OCI-LY1 (cell line): ENCODE results near the gene EVA1C.
"Not testable (repeated sequence)": the region's sequence is repeated elsewhere in the genome, so short reads cannot be mapped to it uniquely, and the experiment has no call there.

Experiments used
- H2AFZ ChIP-seq: fragments of 200-600 bp; sonication (generic), shearing (Covaris generic); 2 replicates; pipeline ENCODE4 v1.6.0; 2014; ENCODE audit warnings: antibody characterized with exemption, mild to moderate bottlenecking, low read length
- H3F3A ChIP-seq: fragments of 200-600 bp; sonication (generic), shearing (Covaris generic); 2 replicates; pipeline ENCODE4 v1.6.0; 2014; ENCODE audit warnings: mild to moderate bottlenecking, antibody characterized with exemption, low read length, moderate library complexity; ENCODE audit not compliant: insufficient read depth
- H3K27ac ChIP-seq: fragments of 200-600 bp; sonication (generic); 2 replicates; pipeline ENCODE4 v1.5.1; 2014; ENCODE audit warnings: low read length, mixed run types, mild to moderate bottlenecking, low read depth; ENCODE audit not compliant: poor library complexity, severe bottlenecking
- H3K27me3 ChIP-seq: fragments of 200-600 bp; sonication (generic); 2 replicates; pipeline ENCODE4 v1.6.0; 2014; ENCODE audit warnings: antibody characterized with exemption, mild to moderate bottlenecking, low read length, moderate library complexity; ENCODE audit not compliant: insufficient read depth
- H3K36me3 ChIP-seq: fragments of 200-600 bp; sonication (generic); 2 replicates; pipeline ENCODE4 v1.6.1; 2014; ENCODE audit warnings: mild to moderate bottlenecking, antibody characterized with exemption, low read length, moderate library complexity, mixed read lengths; ENCODE audit not compliant: insufficient read depth
- H3K4me1 ChIP-seq: fragments of 200-600 bp; sonication (generic); 2 replicates; pipeline ENCODE4 v1.5.1; 2014; ENCODE audit warnings: mild to moderate bottlenecking, low read length, moderate library complexity; ENCODE audit not compliant: insufficient read depth, severe bottlenecking
- H3K4me2 ChIP-seq: fragments of 200-600 bp; sonication (generic), shearing (Covaris generic); 2 replicates; pipeline ENCODE4 v1.6.1; 2014; ENCODE audit warnings: low read length
- H3K4me3 ChIP-seq: fragments of 200-600 bp; sonication (generic); 2 replicates; pipeline ENCODE4 v1.5.1; 2014; ENCODE audit warnings: low read length, low read depth, mild to moderate bottlenecking, mixed read lengths; ENCODE audit not compliant: poor library complexity, severe bottlenecking
- H3K79me2 ChIP-seq: fragments of 200-600 bp; shearing (Covaris generic); 2 replicates; pipeline ENCODE4 v1.6.1; 2016; ENCODE audit warnings: mixed run types, low read length, mixed read lengths; ENCODE audit not compliant: insufficient read depth
- H3K9ac ChIP-seq: fragments of 200-600 bp; sonication (generic), shearing (Covaris generic); 2 replicates; pipeline ENCODE4 v1.6.1; 2014; ENCODE audit warnings: mild to moderate bottlenecking, low read length, mixed read lengths
- H3K9me2 ChIP-seq: fragments of 200-600 bp; sonication (generic), shearing (Covaris generic); 2 replicates; pipeline ENCODE4 v1.6.1; 2014; ENCODE audit warnings: low read depth, mild to moderate bottlenecking, low read length, mixed read lengths
- H3K9me3 ChIP-seq: fragments of 200-600 bp; shearing (Covaris generic); 2 replicates; pipeline ENCODE4 v1.6.1; 2014; ENCODE audit warnings: low read length, mixed read lengths
- H4K20me1 ChIP-seq: fragments of 200-600 bp; sonication (generic), shearing (Covaris generic); 2 replicates; pipeline ENCODE4 v1.6.0; 2016; ENCODE audit warnings: mild to moderate bottlenecking, low read length; ENCODE audit not compliant: insufficient read depth
- EZH2 ChIP-seq: fragments of 200-600 bp; sonication (generic), shearing (Covaris generic); IDR thresholded peaks from 2 replicates; pipeline ENCODE4 v1.8.0; 2017; ENCODE audit warnings: borderline replicate concordance, mixed run types, mild to moderate bottlenecking, antibody characterized with exemption, low read length, moderate library complexity, mixed read lengths
- TF ChIP-seq, protein P1 (sequence below): fragments of 200-600 bp; sonication (generic), shearing (Covaris generic); IDR thresholded peaks from 2 replicates; pipeline ENCODE4 v1.5.1; 2017; ENCODE audit warnings: mild to moderate bottlenecking, antibody characterized with exemption, low read length, moderate library complexity, mixed read lengths

The EVA1C gene

DNA sequence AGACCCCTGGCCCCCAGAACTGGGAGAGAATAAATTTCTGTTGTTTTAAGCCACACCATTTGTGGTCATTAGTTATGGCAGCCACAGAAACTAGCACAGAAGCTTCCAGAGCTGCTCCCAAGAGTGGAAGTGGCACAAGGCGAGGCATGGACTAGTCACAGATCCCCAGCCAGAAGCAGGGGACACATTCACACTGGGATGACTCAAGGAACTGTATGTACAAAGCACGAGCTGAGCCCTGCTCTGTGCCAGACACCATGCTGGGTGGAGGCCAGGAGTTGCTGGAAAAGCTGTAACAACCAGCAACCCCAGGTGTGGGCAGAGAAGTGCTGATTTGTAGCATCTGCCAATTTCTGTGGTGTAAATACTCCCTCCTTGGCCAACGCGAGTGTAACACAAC lies 117.2 kb downstream of the EVA1C start:
- no peak for TF ChIP-seq EZH2
- TF ChIP-seq, protein P1, sequence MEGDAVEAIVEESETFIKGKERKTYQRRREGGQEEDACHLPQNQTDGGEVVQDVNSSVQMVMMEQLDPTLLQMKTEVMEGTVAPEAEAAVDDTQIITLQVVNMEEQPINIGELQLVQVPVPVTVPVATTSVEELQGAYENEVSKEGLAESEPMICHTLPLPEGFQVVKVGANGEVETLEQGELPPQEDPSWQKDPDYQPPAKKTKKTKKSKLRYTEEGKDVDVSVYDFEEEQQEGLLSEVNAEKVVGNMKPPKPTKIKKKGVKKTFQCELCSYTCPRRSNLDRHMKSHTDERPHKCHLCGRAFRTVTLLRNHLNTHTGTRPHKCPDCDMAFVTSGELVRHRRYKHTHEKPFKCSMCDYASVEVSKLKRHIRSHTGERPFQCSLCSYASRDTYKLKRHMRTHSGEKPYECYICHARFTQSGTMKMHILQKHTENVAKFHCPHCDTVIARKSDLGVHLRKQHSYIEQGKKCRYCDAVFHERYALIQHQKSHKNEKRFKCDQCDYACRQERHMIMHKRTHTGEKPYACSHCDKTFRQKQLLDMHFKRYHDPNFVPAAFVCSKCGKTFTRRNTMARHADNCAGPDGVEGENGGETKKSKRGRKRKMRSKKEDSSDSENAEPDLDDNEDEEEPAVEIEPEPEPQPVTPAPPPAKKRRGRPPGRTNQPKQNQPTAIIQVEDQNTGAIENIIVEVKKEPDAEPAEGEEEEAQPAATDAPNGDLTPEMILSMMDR: no peak
- Histone ChIP-seq H3K36me3 (no peaks in the 10 kb centered on the region), H3K4me1 (no peaks in the 10 kb centered on the region), H3K4me2 (no peak overlapping the region), H3F3A (no peaks in the 10 kb centered on the region), H3K27me3 (no peaks in the 10 kb centered on the region), H3K9ac (no peak overlapping the region), H3K4me3 (no peak overlapping the region), H3K79me2 (no peaks in the 10 kb centered on the region), H3K9me2 (no peaks in the 10 kb centered on the region), H3K27ac (no peak overlapping the region), H4K20me1 (no peaks in the 10 kb centered on the region), H3K9me3 (no peaks in the 10 kb centered on the region), H2AFZ (no peak overlapping the region)

DNA sequence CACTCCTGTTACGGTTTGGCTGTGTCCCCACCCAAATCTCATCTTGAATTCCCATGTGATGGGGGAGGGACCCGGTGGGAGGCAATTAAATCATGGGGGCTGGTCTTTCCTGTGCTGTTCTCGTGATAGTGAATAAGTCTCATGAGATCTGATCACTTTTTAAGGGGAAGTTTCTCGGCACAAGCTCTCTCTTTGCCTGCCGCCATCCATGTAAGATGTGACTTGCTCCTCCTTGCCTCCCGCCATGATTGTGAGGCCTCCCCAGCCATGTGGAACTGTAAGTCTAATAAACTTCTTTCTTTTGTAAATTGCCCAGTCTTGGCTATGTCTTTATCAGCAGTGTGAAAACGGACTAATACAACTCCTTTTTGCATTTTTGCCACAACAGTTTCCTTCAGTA lies 118.3 kb downstream of the EVA1C start:
- H3F3A ChIP-seq, H3K27me3 ChIP-seq, H3K79me2 ChIP-seq, H2AFZ ChIP-seq, H3K9me3 ChIP-seq, H4K20me1 ChIP-seq, H3K4me2 ChIP-seq, H3K4me3 ChIP-seq, H3K36me3 ChIP-seq, H3K9me2 ChIP-seq, H3K27ac ChIP-seq, H3K4me1 ChIP-seq, H3K9ac ChIP-seq: not testable (repeated sequence)

DNA sequence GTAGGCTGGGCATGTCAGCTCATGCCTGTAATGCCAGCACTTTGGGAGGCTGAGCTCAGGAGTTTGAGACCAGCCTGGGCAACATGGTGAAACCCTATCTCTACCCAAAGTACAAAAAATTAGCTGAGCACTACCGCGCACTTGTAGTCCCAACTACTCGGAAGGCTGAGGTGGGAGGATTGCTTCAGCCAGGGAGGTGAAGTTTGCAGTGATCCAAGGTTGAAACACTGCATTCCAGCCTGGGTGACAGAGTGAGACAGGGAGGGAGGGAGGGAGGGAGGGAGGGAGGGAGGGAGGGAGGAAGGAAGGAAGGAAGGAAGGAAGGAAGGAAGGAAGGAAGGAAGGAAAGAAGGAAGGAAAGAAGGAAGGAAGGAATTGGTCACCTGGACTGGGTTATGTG lies 119.1 kb downstream of the EVA1C start:
- H3K4me2 ChIP-seq, H4K20me1 ChIP-seq, H3F3A ChIP-seq, H3K4me3 ChIP-seq, H3K27ac ChIP-seq, H3K9me3 ChIP-seq, H2AFZ ChIP-seq, H3K9ac ChIP-seq, H3K4me1 ChIP-seq, H3K27me3 ChIP-seq, H3K79me2 ChIP-seq, H3K36me3 ChIP-seq, H3K9me2 ChIP-seq: not testable (repeated sequence)

DNA sequence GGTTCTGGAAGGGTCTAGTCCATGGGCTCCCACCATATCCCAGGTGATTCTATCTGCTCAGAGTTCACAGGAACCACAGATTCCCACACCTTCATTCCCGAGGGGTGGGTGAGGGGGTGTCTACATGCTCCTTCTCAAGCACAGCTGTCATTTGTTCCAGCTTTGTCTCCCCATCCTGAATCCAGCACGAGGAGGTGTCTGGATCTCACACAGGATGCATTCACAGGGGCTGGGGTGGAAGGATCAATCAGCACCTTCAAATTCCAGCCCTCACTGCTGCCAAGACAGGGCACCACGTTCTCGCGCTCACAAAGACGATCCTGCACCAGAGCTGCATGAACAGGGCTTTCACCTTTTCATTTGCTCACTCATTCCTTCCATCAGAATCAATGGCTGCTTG lies 120.1 kb downstream of the EVA1C start:
- Histone ChIP-seq H3F3A (no peaks in the 10 kb centered on the region), H3K4me3 (no peak overlapping the region), H3K9ac (no peak overlapping the region), H2AFZ (no peak overlapping the region), H3K27me3 (no peaks in the 10 kb centered on the region), H3K79me2 (no peaks in the 10 kb centered on the region), H3K4me1 (no peaks in the 10 kb centered on the region), H4K20me1 (no peaks in the 10 kb centered on the region), H3K4me2 (no peak overlapping the region), H3K27ac (no peak overlapping the region), H3K36me3 (no peaks in the 10 kb centered on the region), H3K9me2 (no peaks in the 10 kb centered on the region), H3K9me3 (no peaks in the 10 kb centered on the region)
- TF ChIP-seq, protein P1: no peak
- no peak for TF ChIP-seq EZH2
